MCF 10A (cell line): ENCODE data around the gene TOP2A. TPM values are rescaled to one million over a fixed set of nuclear protein-coding genes. Genes with fewer than 3 reads are reported as not detected.

Experiments used
- BruUV-seq: library from RNA; stranded (reverse); fragments of 400-500 nt; replicated peaks from 2 replicates; lab custom pipeline; 2021; lab: Mats Ljungman, UMichigan
- CTCF ChIA-PET: fragments of 300-600 bp; sonication (Branson Sonifier 250); formaldehyde crosslinking; extraction: SDS; loops from one replicate; lab custom pipeline; 2021; ENCODE audit warnings: antibody characterized with exemption, inconsistent platforms; lab: Yijun Ruan, JAX
- POLR2A ChIA-PET: fragments of 300-600, 350-650 bp; sonication (Branson Sonifier 250); formaldehyde crosslinking; extraction: SDS; loops from one replicate; lab custom pipeline; 2020; ENCODE audit warnings: antibody characterized with exemption, inconsistent platforms; lab: Yijun Ruan, JAX
- DNase-seq: peaks from one replicate; pipeline ENCODE4 v3.0.0-alpha.2; 2018; ENCODE audit not compliant: unreplicated experiment
- H3K27ac Mint-ChIP-seq: one replicate; pipeline ENCODE4 v1.8.0; 2022; ENCODE audit warnings: mild to moderate bottlenecking, low read depth, mixed read lengths; ENCODE audit not compliant: unreplicated experiment
- H3K27me3 Mint-ChIP-seq: one replicate; pipeline ENCODE4 v1.8.0; 2022; ENCODE audit warnings: mixed read lengths; ENCODE audit not compliant: insufficient read depth, unreplicated experiment
- H3K36me3 Mint-ChIP-seq: one replicate; pipeline ENCODE4 v1.8.0; 2022; ENCODE audit warnings: mild to moderate bottlenecking, moderate library complexity, mixed read lengths; ENCODE audit not compliant: insufficient read depth, unreplicated experiment
- H3K4me1 Mint-ChIP-seq: one replicate; pipeline ENCODE4 v1.8.0; 2022; ENCODE audit warnings: mixed read lengths; ENCODE audit not compliant: insufficient read depth, unreplicated experiment
- H3K4me3 Mint-ChIP-seq: one replicate; pipeline ENCODE4 v1.8.0; 2022; ENCODE audit warnings: mild to moderate bottlenecking, moderate library complexity, mixed read lengths; ENCODE audit not compliant: unreplicated experiment
- H3K9me3 Mint-ChIP-seq: one replicate; pipeline ENCODE4 v1.8.0; 2022; ENCODE audit warnings: mixed read lengths; ENCODE audit not compliant: unreplicated experiment
- intact Hi-C: fragments of 100-400 bp; cut with micrococcal nuclease; formaldehyde crosslinking; loops from 2 replicates; pipeline ENCODE4 v1.14.1; 2022
- total RNA-seq: library from RNA; stranded (reverse); gene quantifications from 2 replicates; pipeline ENCODE4 v1.2.3, GENCODE V29; 2022
- TF ChIP-seq, protein P1 (sequence below): fragments of 200-600 bp; IDR thresholded peaks from one replicate; pipeline ENCODE4 v1.8.0; 2022; ENCODE audit warnings: antibody characterized with exemption, mild to moderate bottlenecking; ENCODE audit not compliant: unreplicated experiment

TOP2A gene
- total RNA-seq, 1 experiment from 2014 or later: 151 TPM

DNA sequence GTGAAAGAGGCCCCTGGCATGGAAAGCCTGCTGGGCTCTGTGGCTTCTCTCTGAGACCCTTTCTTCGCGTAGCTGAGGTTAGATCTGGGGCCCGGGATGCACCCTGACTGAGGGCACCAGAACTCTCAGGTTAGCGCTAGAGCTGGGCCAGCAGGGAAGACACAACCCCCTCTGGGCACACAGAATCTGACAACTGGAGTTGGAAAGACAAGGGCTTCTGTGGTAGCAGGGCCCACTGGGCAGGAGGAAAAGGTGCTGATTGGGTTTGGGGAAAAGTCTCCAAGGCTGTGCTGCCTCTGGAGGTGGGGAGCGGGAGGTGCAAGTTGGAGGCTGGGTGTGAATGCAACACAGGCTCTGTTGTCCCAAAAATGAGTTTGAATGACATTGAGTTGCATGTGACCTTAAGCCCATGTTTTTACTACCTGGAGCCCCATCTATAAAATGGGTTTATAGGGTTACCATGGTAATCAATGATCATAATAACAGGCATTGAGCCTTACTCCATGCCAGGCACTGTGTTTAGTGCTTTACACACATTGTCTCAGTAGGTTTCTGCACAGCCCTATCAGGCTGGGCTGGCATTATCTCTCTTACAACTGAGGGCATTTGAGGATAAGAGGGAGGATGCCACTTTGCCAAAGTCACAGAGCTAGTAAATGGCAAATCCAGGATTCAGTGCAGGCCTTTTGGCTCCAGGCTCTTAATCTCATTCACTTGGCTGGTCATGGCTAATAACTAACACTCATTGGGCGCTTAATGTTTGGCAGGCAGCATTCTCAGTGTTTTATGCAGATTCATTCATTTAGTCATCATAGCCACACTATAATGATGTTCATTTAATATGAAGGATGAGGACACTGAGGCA is 16.1 kb upstream of the TOP2A start:
- Mint-ChIP-seq H3K4me3 (no peak overlapping the region), H3K36me3 (no peaks in the 10 kb centered on the region), H3K27ac (no peak overlapping the region), H3K27me3 (peaks cover 14% of the 10 kb centered on the region), H3K9me3 (no peaks in the 10 kb centered on the region), H3K4me1 (no peaks in the 10 kb centered on the region)
- no TSS peak for BruUV-seq
- peak; percentile 30 for DNase-seq
- ChIA-PET POLR2A (interaction anchor here (0.9 kb wide), 1 partner anchor 37 kb away, joined by 4 read pairs; no protein-coding TSS in a partner anchor), CTCF (interaction anchor here (0.7 to 1.7 kb wide), 4 partner anchors 16 to 126 kb away, joined by 3 to 6 read pairs (median 5); partner anchors contain the start of gene TOP2A)
- intact Hi-C loops: no loop called here
- TF ChIP-seq, protein P1, sequence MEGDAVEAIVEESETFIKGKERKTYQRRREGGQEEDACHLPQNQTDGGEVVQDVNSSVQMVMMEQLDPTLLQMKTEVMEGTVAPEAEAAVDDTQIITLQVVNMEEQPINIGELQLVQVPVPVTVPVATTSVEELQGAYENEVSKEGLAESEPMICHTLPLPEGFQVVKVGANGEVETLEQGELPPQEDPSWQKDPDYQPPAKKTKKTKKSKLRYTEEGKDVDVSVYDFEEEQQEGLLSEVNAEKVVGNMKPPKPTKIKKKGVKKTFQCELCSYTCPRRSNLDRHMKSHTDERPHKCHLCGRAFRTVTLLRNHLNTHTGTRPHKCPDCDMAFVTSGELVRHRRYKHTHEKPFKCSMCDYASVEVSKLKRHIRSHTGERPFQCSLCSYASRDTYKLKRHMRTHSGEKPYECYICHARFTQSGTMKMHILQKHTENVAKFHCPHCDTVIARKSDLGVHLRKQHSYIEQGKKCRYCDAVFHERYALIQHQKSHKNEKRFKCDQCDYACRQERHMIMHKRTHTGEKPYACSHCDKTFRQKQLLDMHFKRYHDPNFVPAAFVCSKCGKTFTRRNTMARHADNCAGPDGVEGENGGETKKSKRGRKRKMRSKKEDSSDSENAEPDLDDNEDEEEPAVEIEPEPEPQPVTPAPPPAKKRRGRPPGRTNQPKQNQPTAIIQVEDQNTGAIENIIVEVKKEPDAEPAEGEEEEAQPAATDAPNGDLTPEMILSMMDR: peak; percentile 35

DNA sequence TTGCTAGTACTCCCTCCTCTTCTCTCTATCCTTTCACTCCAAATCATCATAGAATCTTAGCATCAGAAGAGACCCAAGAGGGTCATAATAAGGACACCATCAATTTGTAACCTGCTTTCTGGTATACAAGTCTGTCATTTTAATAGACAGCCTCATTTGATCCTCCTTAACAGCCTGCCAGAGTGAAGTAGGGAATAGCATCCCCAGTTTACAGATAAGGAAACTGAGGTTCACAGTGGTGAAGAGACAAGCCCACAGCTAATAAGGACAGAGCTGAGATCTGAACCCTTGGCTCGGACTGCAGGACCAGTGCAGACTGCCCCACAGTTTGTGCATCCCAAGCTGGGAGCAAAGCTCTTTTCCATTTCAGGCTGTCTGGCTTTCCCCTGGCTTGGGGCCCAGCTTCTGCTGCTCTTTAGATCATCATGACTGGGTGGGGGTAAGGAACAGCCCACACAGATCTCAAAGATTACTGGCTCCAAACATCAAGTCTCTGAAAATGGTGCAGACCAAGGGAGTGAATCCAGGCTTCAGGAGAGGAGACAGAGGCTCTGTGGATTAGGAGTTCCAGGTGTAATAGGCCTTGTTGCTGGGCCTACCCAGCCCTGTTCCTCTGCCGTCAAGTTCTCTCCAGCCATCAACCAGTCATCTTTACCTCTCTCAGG is 15.3 kb upstream of the TOP2A start:
- POLR2A ChIA-PET: interaction anchor here (0.9 kb wide), 1 partner anchor 38 kb away, joined by 4 read pairs; no protein-coding TSS in a partner anchor
- BruUV-seq: no TSS peak
- TF ChIP-seq, protein P1: no peak
- CTCF ChIA-PET: interaction anchor here (0.6 to 1.7 kb wide), 3 partner anchors 15 to 121 kb away, joined by 3 to 6 read pairs (median 3); partner anchors contain the start of gene TOP2A
- intact Hi-C loops: no loop called here
- Mint-ChIP-seq H3K4me3 (no peak overlapping the region), H3K4me1 (no peaks in the 10 kb centered on the region), H3K27ac (no peak overlapping the region), H3K36me3 (no peaks in the 10 kb centered on the region), H3K9me3 (no peaks in the 10 kb centered on the region), H3K27me3 (peaks cover 21% of the 10 kb centered on the region)
- no peak for DNase-seq

DNA sequence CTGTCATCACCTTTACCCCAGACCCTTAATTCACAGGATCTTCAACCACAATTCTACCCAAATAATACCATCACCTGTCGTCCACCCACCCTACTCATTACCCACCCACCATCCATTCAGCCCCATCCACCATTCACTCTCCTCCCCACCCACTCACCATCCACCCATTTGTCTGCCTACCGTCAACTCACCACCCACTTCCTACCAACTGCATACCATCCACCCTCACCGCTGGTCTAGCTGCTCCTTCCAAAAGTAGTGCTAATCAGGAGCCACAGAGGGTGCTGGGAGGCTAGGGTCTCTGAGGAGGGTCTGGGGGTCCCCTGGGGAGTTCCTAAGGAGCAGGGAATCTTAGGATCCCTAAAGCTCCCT is 13.5 kb upstream of the TOP2A start:
- POLR2A ChIA-PET: no interaction called here
- intact Hi-C loops: no loop called here
- DNase-seq: no peak
- no peak overlapping the region for H3K27ac Mint-ChIP-seq
- peaks cover 25% of the 10 kb centered on the region for H3K27me3 Mint-ChIP-seq
- no peaks in the 10 kb centered on the region for H3K36me3 Mint-ChIP-seq
- TF ChIP-seq, protein P1: no peak
- no peaks in the 10 kb centered on the region for H3K4me1 Mint-ChIP-seq
- CTCF ChIA-PET: interaction anchor here (0.6 to 1.3 kb wide), 4 partner anchors 10 to 140 kb away, joined by 3 to 4 read pairs (median 4); no protein-coding TSS in a partner anchor
- H3K4me3 Mint-ChIP-seq: no peak overlapping the region
- no peaks in the 10 kb centered on the region for H3K9me3 Mint-ChIP-seq
- no TSS peak for BruUV-seq
